Fibroblast of lung (primary cell): ENCODE data around the gene CRYGS.

Experiments used
- EZH2 ChIP-seq: IDR thresholded peaks from 2 replicates; pipeline ENCODE4 v1.5.1; 2012; ENCODE audit warnings: low read length, control low read depth, mild to moderate bottlenecking; ENCODE audit errors: missing control alignments
- TF ChIP-seq, protein P1 (sequence below), 2 donors: IDR thresholded peaks in 1 of 2; conservative IDR thresholded peaks in 1 of 2; 1 replicate in 1 of 2; 2 replicates in 1 of 2; pipeline ENCODE4 v1.5.1; 2011 to 2012; ENCODE audit warnings: low read length in 2 of 2, control low read depth in 1 of 2, inconsistent platforms in 1 of 2, low read depth in 1 of 2, mild to moderate bottlenecking in 1 of 2

DNA sequence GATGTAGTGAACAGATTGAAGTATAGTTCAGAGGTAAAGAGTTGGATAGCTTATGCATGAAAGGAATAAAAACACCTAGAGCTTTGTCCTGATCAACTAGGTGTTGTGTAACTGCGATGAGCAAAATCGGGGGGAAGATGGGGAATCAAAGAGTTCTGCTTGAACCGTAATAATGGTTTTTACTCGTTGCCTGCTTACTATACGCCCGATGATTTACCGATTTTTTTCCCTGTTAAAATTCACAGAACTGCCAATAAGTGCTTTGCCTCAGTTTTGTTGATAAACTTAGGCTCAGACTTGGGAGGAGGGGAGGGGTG is 25.6 kb upstream of the CRYGS start:
- TF ChIP-seq, protein P1, sequence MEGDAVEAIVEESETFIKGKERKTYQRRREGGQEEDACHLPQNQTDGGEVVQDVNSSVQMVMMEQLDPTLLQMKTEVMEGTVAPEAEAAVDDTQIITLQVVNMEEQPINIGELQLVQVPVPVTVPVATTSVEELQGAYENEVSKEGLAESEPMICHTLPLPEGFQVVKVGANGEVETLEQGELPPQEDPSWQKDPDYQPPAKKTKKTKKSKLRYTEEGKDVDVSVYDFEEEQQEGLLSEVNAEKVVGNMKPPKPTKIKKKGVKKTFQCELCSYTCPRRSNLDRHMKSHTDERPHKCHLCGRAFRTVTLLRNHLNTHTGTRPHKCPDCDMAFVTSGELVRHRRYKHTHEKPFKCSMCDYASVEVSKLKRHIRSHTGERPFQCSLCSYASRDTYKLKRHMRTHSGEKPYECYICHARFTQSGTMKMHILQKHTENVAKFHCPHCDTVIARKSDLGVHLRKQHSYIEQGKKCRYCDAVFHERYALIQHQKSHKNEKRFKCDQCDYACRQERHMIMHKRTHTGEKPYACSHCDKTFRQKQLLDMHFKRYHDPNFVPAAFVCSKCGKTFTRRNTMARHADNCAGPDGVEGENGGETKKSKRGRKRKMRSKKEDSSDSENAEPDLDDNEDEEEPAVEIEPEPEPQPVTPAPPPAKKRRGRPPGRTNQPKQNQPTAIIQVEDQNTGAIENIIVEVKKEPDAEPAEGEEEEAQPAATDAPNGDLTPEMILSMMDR (conservative IDR thresholded peaks at IDR 0.05 in 1 of 2, IDR thresholded peaks at IDR 0.05 in 1 of 2; ENCODE audit: low read depth in 1 of 2, low read length in 2 of 2): no peak
- no peak for TF ChIP-seq EZH2
